Measurements from ENCODE around the gene PRRT1B. TPM values are rescaled to one million over a fixed set of nuclear protein-coding genes. Genes with fewer than 3 reads are reported as not detected.
A peak's percentile ranks its signal among the peaks of the same experiment; 100 is the strongest.

PRRT1B gene
- 1 to 10 TPM in 1 of 4 donors, under 1 TPM in 2, not detected in 1; 0.12 to 4.0 (median 0.89) TPM for polyA plus RNA-seq
- long read RNA-seq, donor 1 = 0 reads
- long read RNA-seq, donor 2 = 0 reads
- long read RNA-seq, donor 3 = 0 reads
- long read RNA-seq, donor 4 = 0 reads
- long read RNA-seq, donor 5, partial matches to known transcripts = 0 of 1 reads
- long read RNA-seq, donor 5, other reads (novel, unspliced or antisense) = 0 of 1 reads
- long read RNA-seq, donor 6 = 0 reads
- long read RNA-seq, donor 7 = 0 reads
- long read RNA-seq, donor 8 = 0 reads
- long read RNA-seq, donor 9 = 0 reads
- long read RNA-seq, donor 10, partial matches to known transcripts = 0 of 1 reads
- long read RNA-seq, donor 10, other reads (novel, unspliced or antisense) = 0 of 1 reads

DNA sequence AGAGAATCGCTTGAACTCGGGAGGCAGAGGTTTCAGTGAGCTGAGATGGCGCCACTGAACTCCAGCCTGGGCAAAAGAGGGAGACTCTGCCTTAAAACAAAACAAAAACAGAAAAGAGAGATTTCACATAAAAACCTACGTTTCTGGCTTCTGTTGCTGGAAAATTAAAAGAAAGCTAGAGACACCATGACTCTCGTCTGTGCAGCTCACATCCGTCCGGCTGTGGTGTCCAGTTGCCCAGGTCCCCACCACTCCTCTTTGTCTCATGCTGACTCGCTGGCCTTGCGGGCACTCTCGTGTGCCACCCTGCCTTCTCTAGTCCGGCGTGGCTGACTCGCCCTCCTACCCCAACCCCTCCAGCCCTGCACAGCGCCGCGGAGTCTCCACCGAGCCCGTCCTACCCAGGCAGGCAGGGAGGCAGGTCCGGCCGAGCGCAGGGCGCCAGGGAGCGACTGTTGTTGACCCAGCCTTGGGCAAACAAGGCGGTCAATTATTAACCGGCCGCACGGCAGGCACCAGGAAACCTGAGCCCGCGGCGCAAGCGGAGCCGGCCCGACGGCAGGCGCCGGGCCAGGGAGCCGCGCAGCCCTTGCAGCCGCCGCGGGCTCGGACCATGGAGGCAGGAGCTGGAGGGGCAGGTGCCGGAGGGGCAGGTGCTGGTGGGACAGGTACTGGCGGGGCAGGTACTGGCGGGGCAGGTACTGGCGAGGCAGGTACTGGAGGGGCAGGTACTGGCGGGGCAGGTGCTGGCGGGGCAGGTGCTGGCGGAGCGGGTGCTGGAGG is at the start of gene PRRT1B:
Gene PRRT1B, plus strand, starts transcription at position 521 of the 783 bp plus-strand sequence. Its CDS starts 93 bp downstream, at position 614.
- peak within 1 kb of the TSS in 2 of 3 donors; percentile 29 to 48 for H3K4me3 ChIP-seq (ENCODE audit: low read depth in 1 of 3, low read length in 3 of 3)
- DNase-seq (peak; percentile 90 to 96), FAIRE-seq (no peak)
- peaks cover 0 to 8% (median 4%) of the 10 kb centered on the region in 3 donors for H3K4me1 ChIP-seq (ENCODE audit: control insufficient read depth in 3 of 3, insufficient read depth in 2 of 3, low read depth in 1 of 3, low read length in 2 of 3)
- H3K9me3 ChIP-seq (ENCODE audit: control insufficient read depth in 2 of 2, insufficient read depth in 1 of 2, low read depth in 1 of 2, low read length in 1 of 2) = peaks cover 4 to 26% of the 10 kb centered on the region in 2 donors
- H3K36me3 ChIP-seq (ENCODE audit: control insufficient read depth in 3 of 3, insufficient read depth in 2 of 3, low read depth in 1 of 3, low read length in 3 of 3) = no peaks in the 10 kb centered on the region
- H3K27me3 ChIP-seq (ENCODE audit: control insufficient read depth in 3 of 3, insufficient read depth in 3 of 3, low read length in 3 of 3) = peaks cover 4 to 41% (median 20%) of the 10 kb centered on the region in 3 donors
- H3K27ac ChIP-seq (ENCODE audit: low read depth in 1 of 3, low read length in 2 of 3) = peak within 1 kb of the TSS in 1 of 3 donors; percentile 20
- WGBS, 3 donors = 7 to 19% (median 18%) methylated on average over 37 to 50 of the region's 50 CpGs

DNA sequence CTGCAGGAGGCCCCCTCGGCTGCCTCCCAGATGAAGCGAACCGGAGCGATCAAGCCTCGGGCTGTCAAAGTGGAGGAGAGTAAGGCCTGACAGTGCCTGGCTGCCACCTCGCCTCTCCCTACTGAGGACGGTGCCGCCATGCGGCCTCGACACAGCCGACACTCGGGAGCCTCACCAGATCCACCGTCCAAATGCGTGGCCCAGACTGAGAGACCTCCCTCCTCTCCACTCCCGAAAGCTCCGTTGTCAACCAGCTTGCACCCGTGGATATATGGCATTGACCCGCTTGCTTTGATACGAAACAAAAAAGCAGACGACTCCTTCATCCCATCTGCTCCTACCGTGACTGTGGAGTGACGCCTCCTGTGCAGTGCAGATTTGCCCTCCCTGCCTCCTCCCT is 49.5 kb upstream of the PRRT1B start:
- Histone ChIP-seq H3K9me3 (ENCODE audit: control insufficient read depth in 2 of 2, insufficient read depth in 1 of 2, low read depth in 1 of 2, low read length in 1 of 2) (no peaks in the 10 kb centered on the region), H3K27me3 (ENCODE audit: control insufficient read depth in 3 of 3, insufficient read depth in 3 of 3, low read length in 3 of 3) (no peaks in the 10 kb centered on the region), H3K4me3 (ENCODE audit: low read depth in 1 of 3, low read length in 3 of 3) (no peak overlapping the region), H3K36me3 (ENCODE audit: control insufficient read depth in 3 of 3, insufficient read depth in 2 of 3, low read depth in 1 of 3, low read length in 3 of 3) (peaks cover 27 to 92% (median 51%) of the 10 kb centered on the region in 3 donors), H3K4me1 (ENCODE audit: control insufficient read depth in 3 of 3, insufficient read depth in 2 of 3, low read depth in 1 of 3, low read length in 2 of 3) (peaks cover 0 to 12% (median 0%) of the 10 kb centered on the region in 3 donors), H3K27ac (ENCODE audit: low read depth in 1 of 3, low read length in 2 of 3) (no peak overlapping the region)
- FAIRE-seq (no peak), DNase-seq (no peak)
- 89% methylated on average over 22 of the region's 22 CpGs for WGBS, 3 donors

GRCh38 chr9:131496844-131497405 is 48.4 kb upstream of the PRRT1B start:
- Histone ChIP-seq H3K27ac (ENCODE audit: low read depth in 1 of 3, low read length in 2 of 3) (peak overlapping the region in 2 of 3 donors; percentile 41 to 80), H3K27me3 (ENCODE audit: control insufficient read depth in 3 of 3, insufficient read depth in 3 of 3, low read length in 3 of 3) (no peaks in the 10 kb centered on the region), H3K9me3 (ENCODE audit: control insufficient read depth in 2 of 2, insufficient read depth in 1 of 2, low read depth in 1 of 2, low read length in 1 of 2) (no peaks in the 10 kb centered on the region), H3K4me1 (ENCODE audit: control insufficient read depth in 3 of 3, insufficient read depth in 2 of 3, low read depth in 1 of 3, low read length in 2 of 3) (peaks cover 0 to 17% (median 7%) of the 10 kb centered on the region in 3 donors), H3K36me3 (ENCODE audit: control insufficient read depth in 3 of 3, insufficient read depth in 2 of 3, low read depth in 1 of 3, low read length in 3 of 3) (peaks cover 18 to 83% (median 42%) of the 10 kb centered on the region in 3 donors), H3K4me3 (ENCODE audit: low read depth in 1 of 3, low read length in 3 of 3) (no peak overlapping the region)
- DNase-seq (peak; percentile 75 to 85), FAIRE-seq (no peak)
- 27 to 62% (median 55%) methylated on average over 10 of the region's 10 CpGs for WGBS, 3 donors

- Histone ChIP-seq H3K4me3 (ENCODE audit: low read depth in 1 of 3, low read length in 3 of 3) (no peak overlapping the region), H3K27ac (ENCODE audit: low read depth in 1 of 3, low read length in 2 of 3) (no peak overlapping the region), H3K36me3 (ENCODE audit: control insufficient read depth in 3 of 3, insufficient read depth in 2 of 3, low read depth in 1 of 3, low read length in 3 of 3) (peaks cover 10 to 59% (median 21%) of the 10 kb centered on the region in 3 donors), H3K9me3 (ENCODE audit: control insufficient read depth in 2 of 2, insufficient read depth in 1 of 2, low read depth in 1 of 2, low read length in 1 of 2) (no peaks in the 10 kb centered on the region), H3K27me3 (ENCODE audit: control insufficient read depth in 3 of 3, insufficient read depth in 3 of 3, low read length in 3 of 3) (no peaks in the 10 kb centered on the region), H3K4me1 (ENCODE audit: control insufficient read depth in 3 of 3, insufficient read depth in 2 of 3, low read depth in 1 of 3, low read length in 2 of 3) (peaks cover 0 to 24% (median 9%) of the 10 kb centered on the region in 3 donors)
- FAIRE-seq (no peak), DNase-seq (no peak)
- WGBS, 3 donors = 81 to 93% (median 88%) methylated on average over 7 of the region's 7 CpGs
Measured at GRCh38 chr9:131499254-131499767, 46.0 kb upstream of the PRRT1B start.

- H3K27ac ChIP-seq (ENCODE audit: low read depth in 1 of 3, low read length in 2 of 3) = peak overlapping the region in 1 of 3 donors; percentile 56
- FAIRE-seq (no peak), DNase-seq (peak in 1 of 2 donors; percentile 11)
Measured at GRCh38 chr9:131500377-131500776, 44.9 kb upstream of the PRRT1B start.

DNA sequence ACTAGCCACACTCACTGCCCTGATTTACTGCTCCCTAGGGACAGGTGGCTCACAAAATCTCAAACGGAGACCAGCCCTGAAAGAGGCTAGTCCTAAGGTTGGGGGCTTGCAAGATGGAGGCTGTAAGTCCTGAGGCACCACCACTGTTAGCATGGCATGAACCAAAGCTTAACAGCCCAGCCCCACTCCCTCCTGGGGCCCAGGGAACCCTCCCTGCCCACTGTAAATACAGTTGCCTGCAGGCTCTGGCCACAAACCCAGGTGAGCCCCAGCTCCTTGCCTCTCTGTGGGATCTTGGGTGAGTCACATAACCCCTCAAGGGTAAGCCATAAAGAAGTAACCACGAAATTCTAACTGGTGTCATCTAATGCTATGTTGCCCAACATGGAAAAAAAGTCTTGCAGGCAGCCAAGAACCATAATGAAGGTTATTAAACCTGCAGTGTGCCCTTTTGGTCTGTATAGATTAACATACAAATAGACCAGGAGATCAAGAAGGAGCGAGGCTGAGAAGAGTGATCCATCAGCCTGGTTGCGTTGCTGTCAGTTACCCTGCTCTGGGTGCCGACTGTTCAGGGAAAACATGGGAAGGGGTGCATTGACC is 44.3 kb upstream of the PRRT1B start:
- Histone ChIP-seq H3K4me1 (ENCODE audit: control insufficient read depth in 3 of 3, insufficient read depth in 2 of 3, low read depth in 1 of 3, low read length in 2 of 3) (peaks cover 0 to 23% (median 9%) of the 10 kb centered on the region in 3 donors), H3K4me3 (ENCODE audit: low read depth in 1 of 3, low read length in 3 of 3) (no peak overlapping the region), H3K36me3 (ENCODE audit: control insufficient read depth in 3 of 3, insufficient read depth in 2 of 3, low read depth in 1 of 3, low read length in 3 of 3) (peaks cover 3 to 42% (median 9%) of the 10 kb centered on the region in 3 donors), H3K27me3 (ENCODE audit: control insufficient read depth in 3 of 3, insufficient read depth in 3 of 3, low read length in 3 of 3) (no peaks in the 10 kb centered on the region), H3K9me3 (ENCODE audit: control insufficient read depth in 2 of 2, insufficient read depth in 1 of 2, low read depth in 1 of 2, low read length in 1 of 2) (no peaks in the 10 kb centered on the region), H3K27ac (ENCODE audit: low read depth in 1 of 3, low read length in 2 of 3) (peak overlapping the region in 2 of 3 donors; percentile 13 to 56)
- 24 to 48% (median 24%) methylated on average over 5 of the region's 5 CpGs for WGBS, 3 donors
- FAIRE-seq (no peak), DNase-seq (peak; percentile 36 to 42)

More at GRCh38 chr9:131500377-131500776, 44.9 kb upstream of the PRRT1B start:
- H3K36me3 ChIP-seq (ENCODE audit: control insufficient read depth in 3 of 3, insufficient read depth in 2 of 3, low read depth in 1 of 3, low read length in 3 of 3) = peaks cover 8 to 49% (median 13%) of the 10 kb centered on the region in 3 donors
- H3K9me3 ChIP-seq (ENCODE audit: control insufficient read depth in 2 of 2, insufficient read depth in 1 of 2, low read depth in 1 of 2, low read length in 1 of 2) = no peaks in the 10 kb centered on the region
- WGBS, 3 donors = 53 to 71% (median 68%) methylated on average over 12 of the region's 12 CpGs
- H3K4me3 ChIP-seq (ENCODE audit: low read depth in 1 of 3, low read length in 3 of 3) = no peak overlapping the region
- peaks cover 0 to 26% (median 9%) of the 10 kb centered on the region in 3 donors for H3K4me1 ChIP-seq (ENCODE audit: control insufficient read depth in 3 of 3, insufficient read depth in 2 of 3, low read depth in 1 of 3, low read length in 2 of 3)
- H3K27me3 ChIP-seq (ENCODE audit: control insufficient read depth in 3 of 3, insufficient read depth in 3 of 3, low read length in 3 of 3) = no peaks in the 10 kb centered on the region

DNA sequence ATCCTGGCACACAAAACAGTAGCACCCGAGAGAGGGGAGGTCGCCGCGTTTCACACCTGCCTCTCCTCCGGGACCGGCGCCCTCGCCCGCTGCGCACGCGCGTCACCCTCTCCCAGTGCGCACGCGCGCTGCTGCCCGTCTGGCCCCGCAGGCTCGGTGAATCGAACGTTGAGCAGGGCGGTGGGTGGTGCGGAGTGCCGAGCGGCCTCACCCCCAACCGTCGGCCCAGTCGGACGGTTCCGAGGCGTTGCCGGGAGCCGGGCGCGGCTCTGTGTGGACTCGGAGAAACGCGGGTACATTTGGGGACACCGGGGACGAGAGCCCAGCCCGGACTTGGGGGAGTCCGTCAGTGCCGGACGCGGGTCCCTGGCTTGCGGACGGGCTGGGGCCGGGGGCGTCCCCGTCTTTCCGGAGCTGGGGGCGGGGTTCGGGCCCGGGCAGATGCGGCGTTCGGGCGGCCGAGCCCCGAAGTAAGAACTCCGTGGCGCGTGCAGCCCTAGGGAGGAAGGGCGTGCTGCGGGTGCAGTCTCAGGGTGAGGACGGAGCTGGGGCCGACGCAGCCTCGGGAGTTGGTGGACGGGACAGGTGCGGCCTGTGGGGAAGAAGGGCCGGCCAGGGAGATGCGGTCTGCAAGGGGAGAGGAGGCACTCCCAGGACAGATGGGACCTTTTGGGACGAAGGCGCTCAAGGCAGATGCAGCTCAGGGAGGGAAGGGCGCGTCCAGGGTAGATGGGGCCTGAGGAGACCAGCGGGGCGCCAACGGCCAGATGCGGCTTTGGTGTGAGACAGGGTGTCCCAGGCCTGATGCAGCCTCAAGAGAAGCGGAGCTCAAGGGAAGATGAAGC is 42.3 kb upstream of the PRRT1B start, which contains the start of gene POMT1:
Gene POMT1, plus strand, starts transcription at position 138 of the 845 bp plus-strand sequence. CDS start 1,301 bp downstream, outside the sequence.
- peak; percentile 93 for DNase-seq
- no peaks in the 10 kb centered on the region for H3K27me3 ChIP-seq (ENCODE audit: control insufficient read depth in 3 of 3, insufficient read depth in 3 of 3, low read length in 3 of 3)
- H3K4me3 ChIP-seq (ENCODE audit: low read depth in 1 of 3, low read length in 3 of 3) = peak within 1 kb of the TSS; percentile 72 to 82 (median 81)
- no peak for FAIRE-seq
- WGBS, 3 donors = 0 to 1% (median 1%) methylated on average over 74 to 83 of the region's 83 CpGs
- H3K36me3 ChIP-seq (ENCODE audit: control insufficient read depth in 3 of 3, insufficient read depth in 2 of 3, low read depth in 1 of 3, low read length in 3 of 3) = peaks cover under 1 to 31% (median 3%) of the 10 kb centered on the region in 3 donors
- H3K9me3 ChIP-seq (ENCODE audit: control insufficient read depth in 2 of 2, insufficient read depth in 1 of 2, low read depth in 1 of 2, low read length in 1 of 2) = no peaks in the 10 kb centered on the region
- peaks cover 0 to 14% (median 9%) of the 10 kb centered on the region in 3 donors for H3K4me1 ChIP-seq (ENCODE audit: control insufficient read depth in 3 of 3, insufficient read depth in 2 of 3, low read depth in 1 of 3, low read length in 2 of 3)
- H3K27ac ChIP-seq (ENCODE audit: low read depth in 1 of 3, low read length in 2 of 3) = peak within 1 kb of the TSS in 2 of 3 donors; percentile 39 to 71
